SK-N-SH treated with all-trans-retinoic acid at 6 μM for 48 hours (cell line): ENCODE data around the gene UROC1.

Experiments used
- ARNTL ChIP-seq: fragments of 450-650 bp; formaldehyde crosslinking; IDR thresholded peaks from 2 replicates; pipeline ENCODE4 v1.5.0; 2020; ENCODE audit warnings: low read depth, mild to moderate bottlenecking, moderate library complexity, borderline replicate concordance
- RARB ChIP-seq: fragments of 250-450 bp; sonication (Bioruptor Pico); IDR thresholded peaks from 2 replicates; pipeline ENCODE4 v1.8.0; 2021; ENCODE audit warnings: mild to moderate bottlenecking, moderate library complexity

DNA sequence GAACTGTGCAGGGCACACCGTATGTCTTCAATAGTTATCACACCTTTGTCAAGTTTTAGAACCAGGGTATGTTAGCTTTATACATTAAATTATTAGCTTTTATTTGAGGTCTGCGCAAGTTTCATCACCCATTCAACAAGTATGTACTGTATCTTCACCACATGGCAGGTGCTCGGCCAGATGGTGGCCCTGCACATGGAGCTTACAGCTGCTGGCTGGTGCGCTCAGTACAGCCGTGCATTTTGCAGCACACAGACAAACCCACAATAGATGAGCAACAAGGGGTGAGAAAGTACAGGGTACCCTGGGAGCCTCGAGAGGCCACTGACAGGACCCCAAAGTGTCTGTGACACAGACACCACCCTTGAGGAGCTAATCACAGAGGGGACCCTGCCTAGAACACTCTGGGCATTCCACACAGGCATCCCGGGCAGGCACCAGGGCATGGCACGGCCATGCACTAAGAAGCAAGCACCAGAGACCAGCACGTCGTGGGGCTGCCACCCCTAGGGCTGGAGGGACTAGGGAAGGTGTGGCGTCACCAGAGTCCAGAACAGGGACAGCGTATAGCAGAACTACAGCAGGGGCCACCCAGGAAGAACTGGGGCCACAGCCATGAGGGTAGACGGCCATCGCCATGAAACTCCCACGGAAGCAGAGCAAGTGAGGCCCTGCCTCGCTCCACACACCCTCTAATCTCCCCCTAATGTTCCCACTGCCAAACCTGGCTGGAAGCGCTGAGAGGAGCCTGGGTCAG, 69.3 kb downstream of the UROC1 start:
- TF ChIP-seq RARB (no peak), ARNTL (CRISPR knock-in tag) (no peak)
